ENCODE results near the gene MTA3.

- no peak for TF ChIP-seq POLR2A (IDR thresholded peaks at IDR 0.05)
- no peak for TF ChIP-seq CTCF (IDR thresholded peaks at IDR 0.05)
- TF ChIP-seq EP300 (IDR thresholded peaks at IDR 0.05): no peak
Measured at GRCh38 chr2:42743659-42743990, 175.2 kb downstream of the MTA3 start.

Measured in upper lobe of left lung (tissue), 4 donors.